Upper lobe of right lung (tissue), 1 donor: Measurements from ENCODE around the gene POC1A. TPM values are rescaled to one million over a fixed set of nuclear protein-coding genes. Genes with fewer than 3 reads are reported as not detected.

Experiments
- ATAC-seq: fragments of 200-7000 bp; cut with Tn5 transposase; one replicate; pipeline ENCODE4 v1.9.1; 2020; ENCODE audit warnings: mild to moderate bottlenecking, moderate library complexity
- DNase-seq: peaks from one replicate; pipeline ENCODE4 v3.0.0-alpha.2; 2020
- H3K27ac ChIP-seq: fragments of 200-600 bp; one replicate; pipeline ENCODE4 v1.8.0; 2022
- H3K27me3 ChIP-seq: fragments of 200-600 bp; one replicate; pipeline ENCODE4 v1.8.0; 2022; ENCODE audit warnings: mild to moderate bottlenecking
- H3K36me3 ChIP-seq: fragments of 200-600 bp; one replicate; pipeline ENCODE4 v1.8.0; 2022
- H3K4me1 ChIP-seq: fragments of 200-600 bp; one replicate; pipeline ENCODE4 v1.8.0; 2022
- H3K4me3 ChIP-seq: fragments of 200-600 bp; one replicate; pipeline ENCODE4 v1.8.0; 2022; ENCODE audit warnings: mild to moderate bottlenecking
- H3K9me3 ChIP-seq: fragments of 200-600 bp; one replicate; pipeline ENCODE4 v1.8.0; 2022
- CTCF ChIP-seq: fragments of 200-600 bp; IDR thresholded peaks from one replicate; pipeline ENCODE4 v1.8.0; 2022; ENCODE audit warnings: antibody characterized with exemption
- intact Hi-C: fragments of 100-400 bp; cut with DNase I; formaldehyde crosslinking; loops from one replicate; pipeline ENCODE4 v1.11.0; 2022
- total RNA-seq: library from RNA; stranded (reverse); fragmentation: NEBNext Ultra II Directional; extraction: Animal tissue kit (Norgen Biotek cat#: 25700); gene quantifications from one replicate; pipeline ENCODE4 v1.2.1, GENCODE V29; 2021
- donor health status: DM: no; HTN: yes; CAD: no; lungs with severe emphysema.

POC1A gene
- total RNA-seq, 1 donor from 2014 or later: 2.5 TPM

DNA sequence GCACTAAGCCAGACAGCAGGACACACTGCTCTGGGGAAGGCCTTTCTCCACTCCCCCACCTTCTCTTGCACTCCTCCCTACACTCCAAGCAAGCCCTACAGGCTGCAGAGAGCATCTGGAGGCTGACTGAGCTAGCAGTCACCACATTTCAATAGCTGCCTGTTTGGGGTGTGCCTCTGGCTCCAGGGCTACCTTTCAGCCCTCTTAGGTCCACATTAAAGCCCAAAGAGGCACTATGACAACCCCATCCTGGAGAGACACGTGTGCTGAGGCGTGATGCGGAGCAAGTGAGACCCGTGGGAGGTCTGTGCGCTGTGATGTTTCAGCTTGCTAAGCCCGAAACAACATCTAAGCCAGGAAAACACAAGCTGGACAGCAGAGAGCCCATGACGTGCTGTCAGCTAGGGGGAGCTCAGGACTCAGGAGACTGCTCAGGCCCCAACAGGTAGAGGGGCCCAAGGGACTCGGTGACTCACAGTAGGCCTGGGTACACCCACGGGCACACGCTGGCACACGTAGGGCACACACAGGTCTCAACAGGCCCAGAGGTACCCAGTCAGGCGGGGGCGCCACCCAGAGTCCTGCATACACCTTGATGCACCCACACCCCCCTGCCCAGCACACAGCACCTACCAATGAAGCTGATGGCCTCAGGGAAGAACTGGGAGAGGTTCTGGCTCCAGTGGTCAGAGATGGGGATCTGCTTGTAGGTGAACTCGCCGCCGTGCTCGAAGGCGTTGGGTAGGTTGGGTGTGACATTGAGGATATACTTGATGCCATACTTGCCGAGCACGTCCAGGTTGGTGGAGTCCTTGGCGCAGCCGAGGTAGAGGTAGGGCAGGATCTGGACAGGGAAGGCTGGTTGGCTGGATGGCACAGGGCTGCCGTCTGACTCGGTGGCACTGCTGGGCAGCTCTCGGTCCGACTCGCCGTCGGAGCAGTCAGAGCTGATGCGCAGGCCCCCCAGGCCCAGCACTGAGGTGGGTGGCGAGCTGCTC, 100.6 kb downstream of the POC1A start:
- Histone ChIP-seq H3K4me3 (peak overlapping the region; percentile 91), H3K36me3 (peaks cover 43% of the 10 kb centered on the region), H3K27me3 (no peaks in the 10 kb centered on the region), H3K9me3 (no peaks in the 10 kb centered on the region), H3K4me1 (peaks cover 60% of the 10 kb centered on the region), H3K27ac (peak overlapping the region; percentile 90)
- intact Hi-C loops: loop anchor here (5.0 to 10.0 kb wide), 2 partner anchors 51 to 91 kb away; no protein-coding TSS in a partner anchor
- ATAC-seq: no peak
- TF ChIP-seq CTCF: no peak
- peak; percentile 73 for DNase-seq

DNA sequence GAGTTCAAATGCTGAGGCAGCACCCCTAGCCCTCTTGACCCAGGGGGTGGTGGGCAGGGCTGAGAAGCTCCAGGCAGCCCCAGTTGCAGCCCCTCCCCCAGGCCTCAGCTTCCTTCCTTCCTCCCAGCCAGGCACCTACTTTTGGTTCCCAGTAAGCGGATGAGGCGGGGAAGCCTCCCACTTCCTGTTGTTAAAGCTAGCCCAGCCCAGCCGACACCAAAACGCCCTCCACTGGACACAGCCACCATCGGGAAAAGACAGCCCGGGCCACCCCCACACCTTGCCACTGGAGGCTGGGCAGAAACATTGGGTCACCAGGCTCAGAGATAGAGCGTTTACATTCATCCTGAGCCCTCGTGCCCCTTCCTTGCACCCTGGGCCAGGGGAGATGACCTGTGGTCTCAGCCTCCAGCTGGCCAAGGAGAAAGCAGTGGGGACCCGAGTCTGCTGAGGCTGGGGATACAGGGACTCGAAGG, 101.4 kb downstream of the POC1A start:
- peak; percentile 47 for TF ChIP-seq CTCF
- Histone ChIP-seq H3K4me1 (peaks cover 65% of the 10 kb centered on the region), H3K4me3 (peak overlapping the region; percentile 91), H3K27me3 (no peaks in the 10 kb centered on the region), H3K27ac (peak overlapping the region; percentile 90), H3K36me3 (peaks cover 46% of the 10 kb centered on the region), H3K9me3 (no peaks in the 10 kb centered on the region)
- DNase-seq: peak; percentile 90
- intact Hi-C loops: loop anchor here (5.0 to 10.0 kb wide), 2 partner anchors 51 to 92 kb away; no protein-coding TSS in a partner anchor
- ATAC-seq: peak; percentile 48

DNA sequence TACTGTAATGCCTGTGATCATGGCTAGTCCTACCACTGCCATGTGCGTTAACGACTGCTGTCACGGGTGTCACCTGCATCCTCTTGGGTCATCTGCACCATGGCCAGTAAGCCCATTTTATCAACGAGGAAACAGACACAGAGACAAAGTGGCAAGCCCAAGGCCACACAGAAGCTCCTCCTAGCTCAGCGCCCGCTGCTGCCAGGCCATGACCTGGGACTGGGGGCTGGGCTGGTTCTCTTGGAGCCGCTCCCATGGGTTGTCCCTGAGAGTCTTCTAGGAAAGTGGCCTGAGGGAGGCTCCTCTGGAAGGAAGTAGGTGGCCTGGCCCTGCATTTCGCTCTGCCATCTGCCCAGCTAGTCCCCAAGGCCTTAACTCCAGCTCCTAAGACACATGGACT, 102.8 kb downstream of the POC1A start:
- Histone ChIP-seq H3K27me3 (no peaks in the 10 kb centered on the region), H3K36me3 (peaks cover 46% of the 10 kb centered on the region), H3K9me3 (no peaks in the 10 kb centered on the region), H3K4me3 (no peak overlapping the region), H3K27ac (peak overlapping the region; percentile 90), H3K4me1 (peaks cover 79% of the 10 kb centered on the region)
- DNase-seq (no peak), ATAC-seq (no peak)
- TF ChIP-seq CTCF: no peak
- intact Hi-C loops: loop anchor here (5.0 to 10.0 kb wide), 2 partner anchors 49 to 93 kb away; no protein-coding TSS in a partner anchor

DNA sequence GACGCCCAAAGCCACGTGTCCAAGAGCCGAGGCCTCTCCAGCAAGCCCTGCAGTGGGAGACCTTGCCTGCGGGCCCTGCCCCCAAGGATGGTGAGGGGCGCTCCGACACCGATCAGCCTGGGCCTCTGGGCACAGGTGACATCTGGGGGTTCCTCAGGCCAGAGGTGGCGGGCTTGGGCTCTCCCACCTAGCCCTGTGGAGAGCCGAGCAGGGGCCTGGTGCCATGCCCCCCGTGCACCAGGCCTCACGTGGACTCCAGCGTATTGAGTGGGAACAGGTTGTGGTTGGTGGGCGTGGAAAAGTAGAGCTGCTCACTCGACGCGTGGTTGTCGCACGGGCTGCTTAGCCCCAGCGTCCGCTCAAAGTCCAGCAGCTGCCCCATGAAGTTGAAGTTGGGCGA, 103.7 kb downstream of the POC1A start:
- peaks cover 46% of the 10 kb centered on the region for H3K36me3 ChIP-seq

DNA sequence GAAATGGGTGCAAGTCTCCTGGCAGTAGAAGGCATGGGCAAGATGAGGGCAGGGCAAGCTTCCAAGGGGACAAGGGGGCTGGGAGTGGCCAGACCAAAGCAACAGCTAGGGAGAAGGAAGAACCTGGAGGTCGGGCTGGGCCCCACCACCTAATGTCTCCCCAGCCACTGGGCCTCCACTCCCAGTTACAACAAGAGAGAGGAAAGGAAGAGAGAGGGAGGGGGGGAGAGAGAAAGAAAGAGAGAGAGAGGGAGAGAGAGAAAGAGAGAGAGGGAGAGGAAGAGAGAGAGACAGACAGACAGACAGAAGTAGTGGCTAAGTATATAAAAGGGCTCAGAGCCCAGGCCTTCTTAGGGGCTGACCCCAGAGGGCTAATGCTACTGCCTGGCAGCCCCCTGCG, 104.7 kb downstream of the POC1A start:
- no peaks in the 10 kb centered on the region for H3K9me3 ChIP-seq
- peaks cover 46% of the 10 kb centered on the region for H3K36me3 ChIP-seq
- peak overlapping the region; percentile 11 for H3K27ac ChIP-seq
- intact Hi-C loops: no loop called here
- H3K4me3 ChIP-seq: no peak overlapping the region
- no peak for TF ChIP-seq CTCF
- no peak for DNase-seq
- no peaks in the 10 kb centered on the region for H3K27me3 ChIP-seq
- H3K4me1 ChIP-seq: peaks cover 81% of the 10 kb centered on the region
- no peak for ATAC-seq

More for the DNA sequence above, 103.7 kb downstream of the POC1A start:
- DNase-seq (no peak), ATAC-seq (no peak)
- Histone ChIP-seq H3K4me1 (peaks cover 85% of the 10 kb centered on the region), H3K27ac (peak overlapping the region; percentile 90), H3K27me3 (no peaks in the 10 kb centered on the region), H3K4me3 (no peak overlapping the region), H3K9me3 (no peaks in the 10 kb centered on the region)
- intact Hi-C loops: loop anchor here (5.0 to 10.0 kb wide), 2 partner anchors 48 to 94 kb away; no protein-coding TSS in a partner anchor
- no peak for TF ChIP-seq CTCF
